Upper lobe of left lung (tissue), 4 donors: Measurements from ENCODE around the gene MAN1B1.

Source experiments
- EP300 ChIP-seq, 4 donors: sonication (generic); formaldehyde crosslinking; IDR thresholded peaks; one replicate each; pipeline ENCODE4 v1.5.1; 2017; ENCODE audit warnings: antibody characterized with exemption in 4 of 4, control low read depth in 2 of 4
- POLR2AphosphoS5 ChIP-seq, 2 donors: sonication (generic); formaldehyde crosslinking; IDR thresholded peaks; one replicate each; pipeline ENCODE4 v1.5.1; 2017; ENCODE audit warnings: antibody characterized with exemption in 2 of 2
- TF ChIP-seq, protein P1 (sequence below), 6 experiments: fragments of 450-650 bp in 4 of 6; fragments of 200-600 bp in 2 of 6; sonication (generic) in 2 of 6; IDR thresholded peaks; one replicate each; pipeline ENCODE4 v1.5.1; 2016 to 2019; ENCODE audit warnings: antibody characterized with exemption in 6 of 6

DNA sequence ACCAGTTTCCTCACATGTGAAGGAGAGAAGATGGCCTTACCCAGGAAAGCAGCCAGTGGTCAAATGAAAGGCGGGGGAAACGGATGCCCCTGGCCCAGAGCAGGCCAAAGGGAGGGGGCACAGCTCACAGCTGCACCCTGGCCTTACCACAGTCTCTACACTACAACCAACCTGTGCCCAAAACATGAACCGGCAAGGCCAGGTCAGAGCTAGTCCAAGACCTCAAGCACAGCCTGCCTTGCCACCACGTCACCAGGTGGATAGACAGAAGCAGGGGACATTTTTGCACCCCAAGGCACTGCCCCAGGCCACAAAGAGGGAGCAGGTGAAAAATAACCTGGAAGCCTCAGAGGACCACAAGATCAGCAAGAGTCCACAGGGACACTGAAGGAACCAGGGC lies 56.7 kb downstream of the MAN1B1 start:
- TF ChIP-seq, protein P1, sequence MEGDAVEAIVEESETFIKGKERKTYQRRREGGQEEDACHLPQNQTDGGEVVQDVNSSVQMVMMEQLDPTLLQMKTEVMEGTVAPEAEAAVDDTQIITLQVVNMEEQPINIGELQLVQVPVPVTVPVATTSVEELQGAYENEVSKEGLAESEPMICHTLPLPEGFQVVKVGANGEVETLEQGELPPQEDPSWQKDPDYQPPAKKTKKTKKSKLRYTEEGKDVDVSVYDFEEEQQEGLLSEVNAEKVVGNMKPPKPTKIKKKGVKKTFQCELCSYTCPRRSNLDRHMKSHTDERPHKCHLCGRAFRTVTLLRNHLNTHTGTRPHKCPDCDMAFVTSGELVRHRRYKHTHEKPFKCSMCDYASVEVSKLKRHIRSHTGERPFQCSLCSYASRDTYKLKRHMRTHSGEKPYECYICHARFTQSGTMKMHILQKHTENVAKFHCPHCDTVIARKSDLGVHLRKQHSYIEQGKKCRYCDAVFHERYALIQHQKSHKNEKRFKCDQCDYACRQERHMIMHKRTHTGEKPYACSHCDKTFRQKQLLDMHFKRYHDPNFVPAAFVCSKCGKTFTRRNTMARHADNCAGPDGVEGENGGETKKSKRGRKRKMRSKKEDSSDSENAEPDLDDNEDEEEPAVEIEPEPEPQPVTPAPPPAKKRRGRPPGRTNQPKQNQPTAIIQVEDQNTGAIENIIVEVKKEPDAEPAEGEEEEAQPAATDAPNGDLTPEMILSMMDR (IDR thresholded peaks at IDR 0.05) = no peak
- TF ChIP-seq EP300 (IDR thresholded peaks at IDR 0.05) (no peak), POLR2AphosphoS5 (IDR thresholded peaks at IDR 0.05) (no peak)
